Right ventricle myocardium inferior (tissue), 1 donor: ENCODE data around the gene ULK1. TPM values are rescaled to one million over a fixed set of nuclear protein-coding genes. Genes with fewer than 3 reads are reported as not detected.

Source experiments
- total RNA-seq: library from RNA; stranded (reverse); fragmentation: NEBNext Ultra II Directional; extraction: Animal tissue kit (Norgen Biotek cat#: 25700); gene quantifications from one replicate; pipeline ENCODE4 v1.2.1, GENCODE V29; 2021
- donor health status: DM: no; HTN: yes; CAD: no; lungs with severe emphysema.

ULK1 gene
- total RNA-seq, 1 donor from 2014 or later = 49.3 TPM

Other genes starting within 250 kb of the ULK1 start
- 19.4 TPM for gene SFSWAP, start 183.5 kb upstream of the ULK1 start, total RNA-seq
- gene MMP17, start 66.2 kb upstream of the ULK1 start, total RNA-seq = 0.73 TPM
- 9.4 TPM for gene PUS1, start 34.7 kb downstream of the ULK1 start, total RNA-seq
- 13.9 TPM for gene EP400, start 55.3 kb downstream of the ULK1 start, total RNA-seq
- gene DDX51, start 249.7 kb downstream of the ULK1 start, total RNA-seq = 10.4 TPM
- gene NOC4L, start 249.8 kb downstream of the ULK1 start, total RNA-seq = 9.2 TPM